Progenitor cell of endocrine pancreas (in vitro differentiated cells): ENCODE data around the gene ATF3. TPM values are rescaled to one million over a fixed set of nuclear protein-coding genes. Genes with fewer than 3 reads are reported as not detected.
"Not testable (repeated sequence)": the region's sequence is repeated elsewhere in the genome, so short reads cannot be mapped to it uniquely, and the experiment has no call there.

Experiments
- DNase-seq: peaks from one replicate; pipeline ENCODE4 v3.0.0; 2021; ENCODE audit warnings: low spot score; ENCODE audit not compliant: unreplicated experiment
- H3K27ac Mint-ChIP-seq: 2 replicates; pipeline ENCODE4 v1.8.0; 2021; ENCODE audit warnings: mild to moderate bottlenecking, moderate library complexity, mixed read lengths
- H3K27me3 Mint-ChIP-seq: 2 replicates; pipeline ENCODE4 v1.8.0; 2021; ENCODE audit warnings: mixed read lengths
- H3K36me3 Mint-ChIP-seq: 2 replicates; pipeline ENCODE4 v1.8.0; 2022; ENCODE audit warnings: mixed read lengths; ENCODE audit not compliant: insufficient read depth
- H3K4me1 Mint-ChIP-seq: 2 replicates; pipeline ENCODE4 v1.8.0; 2021; ENCODE audit warnings: low read depth, mixed read lengths
- H3K4me3 Mint-ChIP-seq: 2 replicates; pipeline ENCODE4 v1.8.0; 2021; ENCODE audit warnings: low read depth, mild to moderate bottlenecking, moderate library complexity, mixed read lengths
- H3K9me3 Mint-ChIP-seq: 2 replicates; pipeline ENCODE4 v1.8.0; 2021; ENCODE audit warnings: low read depth, mixed read lengths
- CTCF ChIP-seq: fragments of 200-600 bp; sonication (generic); IDR thresholded peaks from one replicate; pipeline ENCODE4 v1.5.0; 2021; ENCODE audit warnings: antibody characterized with exemption, mild to moderate bottlenecking; ENCODE audit not compliant: unreplicated experiment
- total RNA-seq: library from RNA; stranded (reverse); gene quantifications from 2 replicates; pipeline ENCODE4 v1.2.1, GENCODE V29; 2021

The ATF3 gene
- total RNA-seq, 1 donor from 2014 or later, result 14.6 TPM

GRCh38 chr1:212638492-212639151, 30.1 kb downstream of the ATF3 start:
- Mint-ChIP-seq H3K36me3 (no peaks in the 10 kb centered on the region), H3K4me3 (no peak overlapping the region), H3K27me3 (peaks cover 22% of the 10 kb centered on the region), H3K27ac (no peak overlapping the region), H3K4me1 (no peaks in the 10 kb centered on the region), H3K9me3 (peaks cover 7% of the 10 kb centered on the region)
- no peak for TF ChIP-seq CTCF
- DNase-seq, result no peak

- H3K27ac Mint-ChIP-seq, H3K4me3 Mint-ChIP-seq, H3K9me3 Mint-ChIP-seq, H3K4me1 Mint-ChIP-seq, H3K36me3 Mint-ChIP-seq, DNase-seq: not testable (repeated sequence)
- H3K27me3 Mint-ChIP-seq, result peaks cover 22% of the 10 kb centered on the region
These were observed 31.0 kb downstream of the ATF3 start for GRCh38 chr1:212639524-212639923.

GRCh38 chr1:212640223-212640878, 31.8 kb downstream of the ATF3 start:
- H3K36me3 Mint-ChIP-seq, result no peaks in the 10 kb centered on the region
- no peak overlapping the region for H3K4me3 Mint-ChIP-seq
- peaks cover 24% of the 10 kb centered on the region for H3K27me3 Mint-ChIP-seq
- peaks cover 6% of the 10 kb centered on the region for H3K4me1 Mint-ChIP-seq
- DNase-seq, result no peak
- no peak overlapping the region for H3K27ac Mint-ChIP-seq
- H3K9me3 Mint-ChIP-seq, result no peaks in the 10 kb centered on the region
- TF ChIP-seq CTCF, result no peak

- no peaks in the 10 kb centered on the region for H3K9me3 Mint-ChIP-seq
- peaks cover 25% of the 10 kb centered on the region for H3K27me3 Mint-ChIP-seq
- H3K4me1 Mint-ChIP-seq, result peaks cover 10% of the 10 kb centered on the region
- H3K36me3 Mint-ChIP-seq, result no peaks in the 10 kb centered on the region
- no peak overlapping the region for H3K4me3 Mint-ChIP-seq
- DNase-seq, result no peak
- no peak for TF ChIP-seq CTCF
- no peak overlapping the region for H3K27ac Mint-ChIP-seq
These were observed 33.4 kb downstream of the ATF3 start for GRCh38 chr1:212641956-212642355.

DNA sequence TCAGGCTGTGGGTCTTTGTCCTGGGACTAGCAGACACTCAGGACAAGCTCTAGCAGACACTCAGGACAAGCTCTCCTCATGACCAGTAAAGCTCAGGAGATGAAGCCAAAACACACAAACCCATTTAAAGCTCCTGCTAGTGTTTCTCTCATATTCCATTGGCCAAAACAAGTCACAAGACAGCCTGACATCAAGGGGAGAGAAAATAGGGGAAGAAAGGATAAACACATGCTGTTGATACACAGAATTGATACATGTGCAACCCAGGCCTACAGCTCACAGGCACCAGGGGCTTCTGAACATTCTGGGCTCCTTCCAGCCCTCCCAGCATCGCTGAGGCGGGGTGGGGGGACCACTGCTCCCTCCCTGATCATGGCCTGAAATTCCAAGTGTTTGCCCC, 35.3 kb downstream of the ATF3 start:
- Mint-ChIP-seq H3K27me3 (peaks cover 16% of the 10 kb centered on the region), H3K4me1 (peaks cover 10% of the 10 kb centered on the region), H3K36me3 (no peaks in the 10 kb centered on the region), H3K4me3 (no peak overlapping the region), H3K9me3 (no peaks in the 10 kb centered on the region), H3K27ac (no peak overlapping the region)
- no peak for DNase-seq
- no peak for TF ChIP-seq CTCF
